GM19328 (cell line): Measurements from ENCODE around the gene ZNF516.

ENCODE experiments used
- ATAC-seq: cut with Tn5 transposase; IDR thresholded peaks from one replicate; pipeline ENCODE4 v1.9.1; 2021; ENCODE audit warnings: mild to moderate bottlenecking, moderate library complexity; ENCODE audit not compliant: unreplicated experiment

The ZNF516 gene

GRCh38 chr18:76402026-76402990 is 92.7 kb downstream of the ZNF516 start:
- ATAC-seq, result no peak

DNA sequence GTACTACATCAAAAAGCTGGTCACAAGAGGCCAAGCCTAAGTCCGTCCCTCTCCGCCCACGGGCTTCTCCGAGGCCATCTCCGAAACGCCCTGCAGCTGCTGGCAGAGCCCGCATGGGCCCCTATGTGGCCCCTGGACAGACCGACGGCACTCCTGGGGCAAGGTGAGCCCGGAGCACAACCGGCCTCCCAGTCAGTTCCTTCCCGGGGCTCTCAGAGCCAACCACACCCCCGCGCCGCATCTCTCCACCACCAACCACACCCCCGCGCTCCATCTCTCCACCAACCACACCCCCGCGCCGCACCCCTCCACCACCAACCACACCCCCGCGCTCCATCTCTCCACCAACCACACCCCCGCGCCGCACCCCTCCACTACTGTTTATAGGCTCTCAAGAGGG is 93.5 kb downstream of the ZNF516 start:
- ATAC-seq, result no peak

DNA sequence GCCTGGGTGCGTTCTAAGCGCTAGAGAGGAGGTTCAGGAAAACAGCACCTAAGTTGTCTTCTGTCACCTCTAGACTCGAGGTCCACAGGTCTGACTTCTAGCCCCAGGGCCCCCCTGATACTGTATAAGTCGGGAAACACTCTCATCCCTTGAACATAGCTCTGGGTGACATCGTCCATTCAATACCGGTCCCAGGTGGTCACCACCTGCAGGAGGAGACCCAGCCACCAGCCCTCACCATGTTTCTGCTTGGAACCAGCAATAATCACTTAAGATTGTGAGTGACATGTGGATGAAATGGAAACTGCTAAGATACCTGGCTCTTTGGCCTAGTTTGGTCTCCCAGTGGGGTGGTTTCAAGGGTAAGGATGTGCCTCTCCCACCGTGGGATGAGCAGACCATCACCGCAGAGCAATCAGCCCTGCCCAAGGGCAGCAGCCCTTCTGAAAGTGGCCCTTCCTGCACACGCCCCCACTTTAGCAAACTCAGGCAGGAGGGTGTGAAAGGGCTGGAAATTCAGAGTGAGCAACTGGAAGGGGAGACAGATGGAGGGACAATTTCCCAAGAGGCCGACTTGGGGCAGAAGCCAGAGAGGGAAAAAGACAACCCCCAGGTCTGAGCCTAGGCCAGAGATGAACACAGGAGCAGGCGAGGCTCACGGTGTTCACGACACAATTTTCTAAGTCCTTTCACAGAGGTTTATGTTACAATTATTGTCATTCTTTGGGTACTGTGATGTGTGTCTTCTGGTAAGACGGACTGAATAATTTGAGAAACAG is 95.2 kb downstream of the ZNF516 start:
- no peak for ATAC-seq

DNA sequence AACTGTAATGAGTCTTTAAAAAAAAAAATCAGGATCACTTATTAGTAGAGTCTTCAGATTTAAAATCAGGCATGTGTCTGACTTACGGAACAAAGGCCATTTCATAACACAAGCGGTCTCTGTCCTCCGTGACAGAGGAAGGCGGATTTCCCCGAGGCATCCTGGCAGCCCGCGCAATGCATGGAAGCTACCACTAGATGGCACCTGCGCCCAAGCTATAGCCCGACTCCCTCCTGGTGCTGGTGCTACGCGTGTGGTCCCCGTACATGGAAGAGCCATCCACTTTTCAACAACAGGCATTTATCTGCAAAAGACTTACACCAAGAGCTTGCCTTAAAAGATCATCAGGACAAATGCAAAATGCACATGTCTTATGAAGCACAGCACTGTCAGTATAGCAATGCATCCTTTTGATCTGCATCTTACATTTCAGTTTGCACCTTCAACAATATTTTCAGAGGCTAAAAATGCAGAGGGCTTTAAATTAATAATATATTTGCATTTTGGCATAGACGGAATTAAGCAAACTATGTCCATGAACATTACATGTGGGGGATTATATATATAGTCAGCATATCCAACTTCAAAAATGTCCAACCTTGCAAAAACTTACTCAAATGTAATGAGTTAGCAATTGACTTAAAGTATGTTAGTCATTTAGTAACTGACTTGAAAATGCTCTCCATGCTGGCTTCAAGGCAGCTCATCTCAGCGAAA is 96.0 kb downstream of the ZNF516 start:
- peak; percentile 89 for ATAC-seq

GRCh38 chr18:76398295-76398694 is 96.7 kb downstream of the ZNF516 start:
- no peak for ATAC-seq

DNA sequence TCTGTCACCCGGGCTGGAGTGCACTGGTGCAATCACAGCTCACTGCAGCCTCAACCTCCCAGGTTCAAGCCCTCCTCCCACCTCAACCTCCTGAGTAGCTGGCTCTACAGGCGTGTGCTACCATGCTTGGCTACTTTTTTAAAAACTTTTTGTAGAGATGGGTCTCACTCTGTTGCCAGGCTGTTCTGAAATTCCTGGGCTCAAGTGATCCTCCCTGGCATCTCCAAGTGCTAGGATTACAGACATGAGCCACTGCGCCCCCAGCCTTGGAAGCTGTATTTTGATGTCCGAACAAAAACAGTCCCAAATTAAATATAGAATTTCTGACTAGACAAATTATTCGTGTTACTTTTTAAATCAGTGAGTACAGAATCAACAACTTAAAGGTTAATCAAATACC is 97.4 kb downstream of the ZNF516 start:
- ATAC-seq, result no peak

GRCh38 chr18:76396792-76397191 is 98.2 kb downstream of the ZNF516 start:
- ATAC-seq, result no peak

DNA sequence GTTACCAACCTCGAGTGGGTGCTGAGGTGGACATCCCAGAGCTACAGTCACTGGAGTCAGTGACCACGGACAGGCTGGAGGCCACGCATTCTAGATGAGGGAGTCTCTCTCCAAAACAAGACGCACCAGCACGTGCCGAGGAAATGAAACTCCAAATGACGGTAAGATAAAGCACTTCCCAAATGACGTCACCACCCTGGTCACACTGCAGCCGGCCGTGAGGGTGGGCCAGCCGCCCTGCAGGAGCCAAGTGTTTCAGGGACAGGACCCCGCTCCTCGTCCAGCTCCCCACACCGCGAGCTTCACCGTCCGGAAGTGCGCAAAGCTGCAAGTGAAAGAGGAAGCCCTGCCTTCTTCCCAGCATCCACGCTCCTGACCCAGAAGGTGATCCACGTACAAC is 99.4 kb downstream of the ZNF516 start:
- no peak for ATAC-seq

- ATAC-seq, result no peak
These were observed 100.1 kb downstream of the ZNF516 start for GRCh38 chr18:76394780-76395476.

DNA sequence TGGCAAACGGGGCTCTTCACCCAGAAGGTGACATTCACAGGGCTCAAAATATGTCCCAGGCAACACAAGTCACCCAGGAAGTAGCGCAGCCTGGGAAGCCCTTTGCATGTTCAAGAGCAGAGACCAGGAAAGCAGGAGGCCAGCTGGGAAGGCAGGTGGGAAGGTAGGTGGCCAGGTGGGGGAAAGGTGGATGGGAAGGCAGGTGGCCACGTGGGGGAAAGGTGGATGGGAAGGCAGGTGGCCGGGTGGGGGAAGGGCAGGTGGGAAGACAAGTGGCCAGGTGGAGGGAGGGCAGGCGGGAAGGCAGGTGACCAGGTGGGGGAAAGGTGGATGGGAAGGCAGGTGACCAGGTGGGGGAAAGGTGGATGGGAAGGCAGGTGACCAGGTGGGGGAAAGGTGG is 102.7 kb downstream of the ZNF516 start:
- no peak for ATAC-seq

DNA sequence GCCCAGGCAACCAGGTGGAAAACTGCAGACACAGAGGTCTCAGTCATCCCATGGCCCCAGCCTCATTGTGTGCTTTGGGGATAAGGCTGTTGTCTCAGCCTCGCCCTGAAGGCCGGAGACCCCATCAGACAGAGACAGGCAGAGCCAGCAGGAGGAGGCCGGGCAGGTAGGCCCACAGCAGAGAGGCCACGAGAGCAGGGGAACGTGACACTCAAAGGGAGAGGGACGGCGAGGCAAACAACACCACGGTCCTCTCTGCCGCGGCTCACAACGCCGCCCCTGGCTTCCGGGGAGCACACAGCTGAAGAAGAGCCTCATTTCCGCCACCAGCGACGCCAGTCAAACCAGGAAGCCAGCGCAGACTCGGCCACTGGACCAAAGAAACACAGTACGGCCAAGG is 103.3 kb downstream of the ZNF516 start:
- no peak for ATAC-seq

GRCh38 chr18:76391038-76391437 is 104.0 kb downstream of the ZNF516 start:
- no peak for ATAC-seq

- ATAC-seq, result no peak
These were observed 104.5 kb downstream of the ZNF516 start for GRCh38 chr18:76390452-76391035.

DNA sequence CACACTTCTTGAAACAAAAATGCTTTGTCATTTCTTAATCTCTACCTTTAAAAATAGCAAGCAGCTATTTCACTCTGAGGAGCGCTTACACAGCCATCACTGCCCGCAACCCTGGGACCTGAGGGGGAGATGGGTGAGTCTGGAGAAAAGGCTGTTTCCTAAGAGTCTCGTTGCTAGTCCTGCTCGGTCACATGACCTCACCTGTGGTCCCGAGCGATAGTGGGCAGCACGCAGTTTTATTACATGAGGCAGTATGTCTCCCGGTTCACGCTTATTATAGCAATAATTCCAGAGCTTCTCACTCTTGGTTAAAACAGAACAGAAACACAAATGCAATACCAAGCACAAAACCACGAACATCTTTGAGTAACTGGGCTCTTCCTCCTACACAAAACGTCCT is 105.3 kb downstream of the ZNF516 start:
- ATAC-seq, result no peak

DNA sequence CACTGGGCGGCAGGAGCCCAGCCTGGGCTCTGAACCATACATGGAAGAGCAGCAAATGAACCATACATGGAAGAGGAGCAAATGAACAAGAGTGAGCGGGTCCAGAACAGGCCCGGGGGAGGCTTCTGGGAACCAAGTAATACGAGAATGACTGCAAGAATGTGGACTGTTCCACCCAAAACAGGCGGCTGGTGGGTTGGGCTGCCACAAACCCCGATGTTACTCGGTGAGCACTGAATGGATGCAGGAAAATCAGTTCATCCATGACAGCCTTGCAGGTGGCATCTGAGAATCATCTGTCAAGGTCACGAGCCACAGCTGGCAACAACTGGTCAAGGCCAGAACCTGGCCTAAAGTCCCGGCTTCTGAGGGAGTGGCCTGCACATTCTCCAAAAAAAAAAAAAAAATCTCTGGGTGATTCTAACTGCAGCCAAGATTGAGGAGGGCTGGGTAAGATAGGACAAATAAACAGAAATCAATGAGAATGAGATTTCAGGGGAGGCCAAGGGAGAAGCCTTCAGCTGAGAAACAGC is 106.1 kb downstream of the ZNF516 start:
- ATAC-seq, result no peak

GRCh38 chr18:76388261-76388660 is 106.8 kb downstream of the ZNF516 start:
- ATAC-seq, result no peak

GRCh38 chr18:76387608-76388007 is 107.4 kb downstream of the ZNF516 start:
- no peak for ATAC-seq

DNA sequence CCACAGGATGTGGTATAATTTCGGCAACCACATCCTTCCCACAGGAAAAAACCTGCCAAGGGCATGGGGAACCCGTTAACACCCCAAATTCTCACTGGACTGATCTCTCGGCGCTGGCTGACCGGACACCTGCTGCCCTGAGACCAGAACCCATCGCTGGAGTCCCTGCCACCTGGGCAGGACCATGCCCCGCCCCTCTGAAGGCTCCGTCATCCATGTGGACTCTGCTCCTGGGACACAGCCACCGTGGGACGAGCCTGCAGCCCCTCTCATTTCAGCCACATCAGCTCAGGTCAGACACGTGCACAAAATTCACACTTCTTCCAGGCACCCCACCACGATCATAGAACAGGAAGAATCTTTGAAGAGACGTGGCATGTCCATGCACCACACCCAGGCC is 108.2 kb downstream of the ZNF516 start:
- no peak for ATAC-seq

- ATAC-seq, result no peak
These were observed 109.0 kb downstream of the ZNF516 start for GRCh38 chr18:76386071-76386470.

DNA sequence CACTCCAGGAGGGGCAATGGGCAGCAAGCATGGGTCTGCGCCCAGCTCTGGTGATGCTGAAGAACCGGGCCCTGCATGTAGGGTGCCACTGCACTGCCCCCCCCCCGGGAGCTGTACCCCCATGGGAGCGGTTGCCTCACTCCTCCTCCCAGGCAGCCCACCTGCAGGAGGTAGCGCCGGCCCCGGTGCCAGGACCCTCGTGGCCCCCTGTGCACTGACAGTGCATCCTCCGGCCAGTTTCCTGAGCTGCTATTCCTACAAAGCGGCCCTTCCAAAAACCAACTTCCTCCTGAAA is 109.4 kb downstream of the ZNF516 start:
- ATAC-seq, result no peak
